ENCODE results near the gene PLEKHH1.

GRCh38 chr14:67513631-67514108, 19.4 kb upstream of the PLEKHH1 start:
- TF ChIP-seq CTCF (IDR thresholded peaks at IDR 0.05; ENCODE audit: insufficient read depth, low read length) (no peak), REST (IDR thresholded peaks at IDR 0.05; ENCODE audit: insufficient replicate concordance, low read depth) (no peak), POLR2AphosphoS5 (IDR thresholded peaks at IDR 0.05; ENCODE audit: low read depth) (no peak), SPI1 (IDR thresholded peaks at IDR 0.05; ENCODE audit: borderline replicate concordance, low read depth) (no peak)

Measured in HL-60 (cell line).